ENCODE measurements around the gene ZNF23. TPM values are rescaled to one million over a fixed set of nuclear protein-coding genes. Genes with fewer than 3 reads are reported as not detected.

The ZNF23 gene
- total RNA-seq, 1 experiment from 2014 or later = 11.1 TPM

DNA sequence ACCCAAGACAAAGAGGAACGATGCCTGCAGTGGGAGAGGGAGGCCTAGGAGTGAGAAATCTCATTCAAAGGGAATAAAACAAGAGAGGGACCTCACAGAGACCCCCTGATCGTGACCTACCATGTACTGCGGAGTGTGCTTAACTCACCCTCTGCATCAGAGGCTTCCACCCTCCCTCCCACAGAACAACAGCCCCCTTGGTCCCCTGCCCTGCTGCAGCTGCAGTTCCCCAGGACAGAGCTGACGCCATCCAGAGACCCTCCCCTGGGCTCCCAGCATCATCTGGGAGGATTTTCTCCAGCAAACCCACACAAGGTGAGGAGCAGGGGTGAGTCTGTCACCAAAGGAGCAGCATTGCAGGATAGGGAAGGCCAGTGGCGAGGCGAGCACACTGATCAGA is 60.0 kb downstream of the ZNF23 start:
- no peaks in the 10 kb centered on the region for H3K4me1 ChIP-seq (ENCODE audit: control insufficient read depth in 1 of 2, insufficient read depth in 2 of 2, low read length in 2 of 2)
- no peaks in the 10 kb centered on the region for H3K9me2 ChIP-seq (ENCODE audit: insufficient read depth)
- H3K79me2 ChIP-seq (ENCODE audit: insufficient read depth, low read length) = no peaks in the 10 kb centered on the region
- intact Hi-C loops (cut with micrococcal nuclease) = no loop called here
- TF ChIP-seq SRF (IDR thresholded peaks at IDR 0.05; ENCODE audit: low read depth) = no peak
- no peak for TF ChIP-seq ELF1 (IDR thresholded peaks at IDR 0.05; ENCODE audit: borderline replicate concordance, low read depth)
- no peak for TF ChIP-seq TCF7L2 (IDR thresholded peaks at IDR 0.05; ENCODE audit: borderline replicate concordance, extremely low read depth, insufficient read depth, insufficient read length)
- TF ChIP-seq, protein P1, sequence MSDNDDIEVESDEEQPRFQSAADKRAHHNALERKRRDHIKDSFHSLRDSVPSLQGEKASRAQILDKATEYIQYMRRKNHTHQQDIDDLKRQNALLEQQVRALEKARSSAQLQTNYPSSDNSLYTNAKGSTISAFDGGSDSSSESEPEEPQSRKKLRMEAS (IDR thresholded peaks at IDR 0.05) = no peak
- TF ChIP-seq SP1 (IDR thresholded peaks at IDR 0.05; ENCODE audit: low read depth) = no peak
- no peak for TF ChIP-seq CBX3 (IDR thresholded peaks at IDR 0.05; ENCODE audit: low read depth)
- TF ChIP-seq YY1 (IDR thresholded peaks at IDR 0.05; ENCODE audit: extremely low read depth, insufficient replicate concordance, low read depth, low read length) = no peak
- no peak for TF ChIP-seq JUND (IDR thresholded peaks at IDR 0.05)
- TF ChIP-seq POLR2A (IDR thresholded peaks at IDR 0.05; ENCODE audit: borderline replicate concordance, extremely low read depth, insufficient read depth, insufficient read length) = no peak
- TF ChIP-seq EZH2phosphoT487 (IDR thresholded peaks at IDR 0.05; ENCODE audit: borderline replicate concordance) = no peak
- TF ChIP-seq, protein P2, sequence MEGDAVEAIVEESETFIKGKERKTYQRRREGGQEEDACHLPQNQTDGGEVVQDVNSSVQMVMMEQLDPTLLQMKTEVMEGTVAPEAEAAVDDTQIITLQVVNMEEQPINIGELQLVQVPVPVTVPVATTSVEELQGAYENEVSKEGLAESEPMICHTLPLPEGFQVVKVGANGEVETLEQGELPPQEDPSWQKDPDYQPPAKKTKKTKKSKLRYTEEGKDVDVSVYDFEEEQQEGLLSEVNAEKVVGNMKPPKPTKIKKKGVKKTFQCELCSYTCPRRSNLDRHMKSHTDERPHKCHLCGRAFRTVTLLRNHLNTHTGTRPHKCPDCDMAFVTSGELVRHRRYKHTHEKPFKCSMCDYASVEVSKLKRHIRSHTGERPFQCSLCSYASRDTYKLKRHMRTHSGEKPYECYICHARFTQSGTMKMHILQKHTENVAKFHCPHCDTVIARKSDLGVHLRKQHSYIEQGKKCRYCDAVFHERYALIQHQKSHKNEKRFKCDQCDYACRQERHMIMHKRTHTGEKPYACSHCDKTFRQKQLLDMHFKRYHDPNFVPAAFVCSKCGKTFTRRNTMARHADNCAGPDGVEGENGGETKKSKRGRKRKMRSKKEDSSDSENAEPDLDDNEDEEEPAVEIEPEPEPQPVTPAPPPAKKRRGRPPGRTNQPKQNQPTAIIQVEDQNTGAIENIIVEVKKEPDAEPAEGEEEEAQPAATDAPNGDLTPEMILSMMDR (IDR thresholded peaks at IDR 0.05 in 2 of 3, conservative IDR thresholded peaks at IDR 0.05 in 1 of 3; ENCODE audit: borderline replicate concordance in 1 of 3, insufficient read depth in 1 of 3, low read depth in 2 of 3, low read length in 2 of 3) = no peak
- no peak overlapping the region for H3K9ac ChIP-seq (ENCODE audit: low read length)
- ATAC-seq = no peak
- H4K20me1 ChIP-seq (ENCODE audit: insufficient read depth) = no peaks in the 10 kb centered on the region
- H2AFZ ChIP-seq (ENCODE audit: low read depth, low read length, poor library complexity, severe bottlenecking) = no peak overlapping the region
- no peak overlapping the region for H3K27ac ChIP-seq (ENCODE audit: low read depth, low read length)
- H3K36me3 ChIP-seq (ENCODE audit: control insufficient read depth in 1 of 2, insufficient read depth in 2 of 2, low read length in 2 of 2) = no peaks in the 10 kb centered on the region
- DNase-seq (ENCODE audit: low read depth, low spot score) = no peak
- H3K4me2 ChIP-seq (ENCODE audit: low read length) = no peak overlapping the region
- RAD21 ChIA-PET (ENCODE audit: low non-redundant PET in 1 of 2, low total read pairs in 2 of 2, uncharacterized antibody in 2 of 2, unreplicated experiment in 2 of 2) = no interaction called here
- H3K4me3 ChIP-seq (replicated peaks in 1 of 2; ENCODE audit: low read depth in 1 of 2, low read length in 2 of 2) = no peak overlapping the region
- no peaks in the 10 kb centered on the region; a peak in 1 of 4 replicates for H3K9me3 ChIP-seq (ENCODE audit: control insufficient read depth in 1 of 2, insufficient read depth in 1 of 2, low read depth in 1 of 2, low read length in 2 of 2)
- CTCF ChIA-PET = no interaction called here
- POLR2A ChIA-PET = no interaction called here
- peaks cover 24% of the 10 kb centered on the region; the same call in 1 of the 2 replicates for H3K27me3 ChIP-seq (ENCODE audit: insufficient read depth, low read length)
- no TSS peak for BruUV-seq (replicated peaks)

Measured in HCT116 (cell line).